Fibroblast of lung (primary cell): ENCODE results near the gene COL27A1. TPM values are rescaled to one million over a fixed set of nuclear protein-coding genes. Genes with fewer than 3 reads are reported as not detected.

Experiments
- DNase-seq, 2 donors: peaks; one replicate each; pipeline versions ENCODE4 v3.0.0 to v3.0.0-alpha.2; 2010; ENCODE audit warnings: low read depth in 2 of 2
- H2AFZ ChIP-seq: 2 replicates; pipeline ENCODE4 v1.5.1; 2012; ENCODE audit warnings: low read length, control low read depth, inconsistent platforms
- H3K27ac ChIP-seq: 2 replicates; pipeline ENCODE4 v1.5.1; 2011; ENCODE audit warnings: low read length, control low read depth; ENCODE audit not compliant: insufficient read depth
- H3K27me3 ChIP-seq: 2 replicates; pipeline ENCODE4 v1.5.1; 2011; ENCODE audit warnings: mild to moderate bottlenecking, low read length; ENCODE audit not compliant: control insufficient read depth, insufficient read depth
- H3K36me3 ChIP-seq: 2 replicates; pipeline ENCODE4 v1.5.1; 2011; ENCODE audit warnings: low read length; ENCODE audit not compliant: control insufficient read depth, insufficient read depth
- H3K4me1 ChIP-seq: 2 replicates; pipeline ENCODE4 v1.5.1; 2011; ENCODE audit warnings: low read length; ENCODE audit not compliant: control insufficient read depth, insufficient read depth; ENCODE audit errors: extremely low read depth
- H3K4me2 ChIP-seq: 2 replicates; pipeline ENCODE4 v1.5.1; 2011; ENCODE audit warnings: low read length, control low read depth; ENCODE audit not compliant: insufficient read depth; ENCODE audit errors: extremely low read depth
- H3K4me3 ChIP-seq, 4 experiments: fragments of 200-600 bp in 1 of 4; sonication (generic) in 1 of 4; replicated peaks in 1 of 4; 2 replicates each; pipeline ENCODE4 v1.5.1; 2011 to 2016; ENCODE audit warnings: low read length in 4 of 4, low read depth in 3 of 4, mild to moderate bottlenecking in 3 of 4, control low read depth in 2 of 4, inconsistent platforms in 1 of 4, mixed read lengths in 1 of 4; ENCODE audit not compliant: insufficient read depth in 1 of 4; ENCODE audit errors: control extremely low read depth in 1 of 4
- H3K79me2 ChIP-seq: 2 replicates; pipeline ENCODE4 v1.5.1; 2012; ENCODE audit warnings: mild to moderate bottlenecking, low read length, inconsistent platforms; ENCODE audit not compliant: control insufficient read depth, insufficient read depth
- H3K9ac ChIP-seq: 2 replicates; pipeline ENCODE4 v1.5.1; 2011; ENCODE audit warnings: mild to moderate bottlenecking, low read length, control low read depth; ENCODE audit not compliant: insufficient read depth
- H3K9me3 ChIP-seq: 2 replicates; pipeline ENCODE4 v1.5.1; 2012; ENCODE audit warnings: low read depth, low read length; ENCODE audit not compliant: control insufficient read depth, insufficient read depth
- H4K20me1 ChIP-seq: 2 replicates; pipeline ENCODE4 v1.5.1; 2011; ENCODE audit warnings: low read length; ENCODE audit not compliant: control insufficient read depth, insufficient read depth; ENCODE audit errors: extremely low read depth
- EZH2 ChIP-seq: IDR thresholded peaks from 2 replicates; pipeline ENCODE4 v1.5.1; 2012; ENCODE audit warnings: low read length, control low read depth, mild to moderate bottlenecking; ENCODE audit errors: missing control alignments
- polyA plus RNA-seq, 2 donors: library from polyadenylated mRNA; depleted of rRNA in 1 of 2; stranded (reverse) in 1 of 2; unstranded in 1 of 2; fragments of >200 nt; gene quantifications; 2 replicates each; pipeline ENCODE4 v1.2.1, GENCODE V29; 2011 to 2012; ENCODE audit warnings: missing spikeins in 1 of 2
- total RNA-seq: library from RNA; depleted of rRNA; stranded (reverse); fragments of >200 nt; gene quantifications from 2 replicates; pipeline ENCODE4 v1.2.1, GENCODE V29; 2014
- TF ChIP-seq, protein P1 (sequence below), 2 donors: IDR thresholded peaks in 1 of 2; conservative IDR thresholded peaks in 1 of 2; 1 replicate in 1 of 2; 2 replicates in 1 of 2; pipeline ENCODE4 v1.5.1; 2011 to 2012; ENCODE audit warnings: low read length in 2 of 2, control low read depth in 1 of 2, inconsistent platforms in 1 of 2, low read depth in 1 of 2, mild to moderate bottlenecking in 1 of 2

COL27A1 gene
- total and polyA plus RNA-seq, 2 donors (not counting 1 experiment from before 2014, with no cell fraction given), result 2.4 to 5.4 TPM

DNA sequence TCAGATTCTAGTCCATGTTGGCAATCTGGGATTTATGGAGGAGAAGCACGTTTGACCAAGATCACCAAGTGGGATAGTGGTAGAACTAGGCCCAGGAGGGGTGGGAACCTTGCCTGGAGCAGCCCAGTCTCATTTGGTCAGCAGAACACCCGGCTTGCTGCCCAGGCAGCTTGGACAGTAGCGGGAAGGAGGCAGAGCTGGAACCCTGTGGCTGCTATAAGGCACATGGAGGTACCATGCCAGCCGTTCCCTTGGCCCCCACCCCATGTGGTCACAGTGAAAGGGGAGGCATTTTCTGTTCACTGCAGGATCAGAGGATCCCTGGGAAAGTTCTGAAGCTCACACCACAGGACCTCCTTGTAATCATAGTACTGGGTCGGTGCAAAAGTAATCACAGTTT lies 92.2 kb downstream of the COL27A1 start:
- no peak overlapping the region for H3K27ac ChIP-seq
- H3K9me3 ChIP-seq, result no peaks in the 10 kb centered on the region
- DNase-seq, result no peak
- H2AFZ ChIP-seq, result no peak overlapping the region
- H3K79me2 ChIP-seq, result no peaks in the 10 kb centered on the region
- H3K27me3 ChIP-seq, result no peaks in the 10 kb centered on the region
- H3K36me3 ChIP-seq, result no peaks in the 10 kb centered on the region
- no peak overlapping the region for H3K9ac ChIP-seq
- peaks cover 10% of the 10 kb centered on the region for H3K4me1 ChIP-seq
- no peak overlapping the region for H3K4me2 ChIP-seq
- TF ChIP-seq, protein P1, sequence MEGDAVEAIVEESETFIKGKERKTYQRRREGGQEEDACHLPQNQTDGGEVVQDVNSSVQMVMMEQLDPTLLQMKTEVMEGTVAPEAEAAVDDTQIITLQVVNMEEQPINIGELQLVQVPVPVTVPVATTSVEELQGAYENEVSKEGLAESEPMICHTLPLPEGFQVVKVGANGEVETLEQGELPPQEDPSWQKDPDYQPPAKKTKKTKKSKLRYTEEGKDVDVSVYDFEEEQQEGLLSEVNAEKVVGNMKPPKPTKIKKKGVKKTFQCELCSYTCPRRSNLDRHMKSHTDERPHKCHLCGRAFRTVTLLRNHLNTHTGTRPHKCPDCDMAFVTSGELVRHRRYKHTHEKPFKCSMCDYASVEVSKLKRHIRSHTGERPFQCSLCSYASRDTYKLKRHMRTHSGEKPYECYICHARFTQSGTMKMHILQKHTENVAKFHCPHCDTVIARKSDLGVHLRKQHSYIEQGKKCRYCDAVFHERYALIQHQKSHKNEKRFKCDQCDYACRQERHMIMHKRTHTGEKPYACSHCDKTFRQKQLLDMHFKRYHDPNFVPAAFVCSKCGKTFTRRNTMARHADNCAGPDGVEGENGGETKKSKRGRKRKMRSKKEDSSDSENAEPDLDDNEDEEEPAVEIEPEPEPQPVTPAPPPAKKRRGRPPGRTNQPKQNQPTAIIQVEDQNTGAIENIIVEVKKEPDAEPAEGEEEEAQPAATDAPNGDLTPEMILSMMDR (conservative IDR thresholded peaks at IDR 0.05 in 1 of 2, IDR thresholded peaks at IDR 0.05 in 1 of 2; ENCODE audit: low read depth in 1 of 2, low read length in 2 of 2), result no peak
- TF ChIP-seq EZH2, result no peak
- no peak overlapping the region for H3K4me3 ChIP-seq
- no peaks in the 10 kb centered on the region for H4K20me1 ChIP-seq

DNA sequence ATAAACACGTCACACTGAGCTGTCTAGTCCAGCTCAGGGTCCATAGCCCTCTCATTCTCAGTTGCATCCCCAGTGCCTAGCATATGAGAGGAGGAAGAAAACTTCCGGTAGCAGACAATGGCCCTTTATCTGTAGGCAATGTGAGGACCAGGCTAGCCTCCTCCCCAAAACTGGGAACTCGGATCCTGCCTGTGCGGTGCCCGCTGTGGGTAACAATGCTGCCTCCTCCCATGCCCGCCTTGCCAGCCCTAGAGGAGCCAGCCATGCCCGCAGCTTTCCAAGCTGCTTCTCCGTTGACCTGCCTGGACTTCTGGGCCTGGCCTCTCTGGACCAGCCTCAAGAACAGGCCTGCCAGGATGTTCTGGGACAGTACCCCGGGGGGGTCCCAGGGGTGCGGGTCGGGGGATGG lies 93.0 kb downstream of the COL27A1 start:
- no peaks in the 10 kb centered on the region for H3K9me3 ChIP-seq
- no peaks in the 10 kb centered on the region for H4K20me1 ChIP-seq
- H3K36me3 ChIP-seq, result no peaks in the 10 kb centered on the region
- DNase-seq, result no peak
- H3K27me3 ChIP-seq, result no peaks in the 10 kb centered on the region
- TF ChIP-seq, protein P1 (conservative IDR thresholded peaks at IDR 0.05 in 1 of 2, IDR thresholded peaks at IDR 0.05 in 1 of 2; ENCODE audit: low read depth in 1 of 2, low read length in 2 of 2), result no peak
- TF ChIP-seq EZH2, result no peak
- no peak overlapping the region for H3K27ac ChIP-seq
- H3K9ac ChIP-seq, result no peak overlapping the region
- no peaks in the 10 kb centered on the region for H3K79me2 ChIP-seq
- H3K4me1 ChIP-seq, result peaks cover 10% of the 10 kb centered on the region
- no peak overlapping the region for H3K4me2 ChIP-seq
- H3K4me3 ChIP-seq, result no peak overlapping the region
- H2AFZ ChIP-seq, result no peak overlapping the region

DNA sequence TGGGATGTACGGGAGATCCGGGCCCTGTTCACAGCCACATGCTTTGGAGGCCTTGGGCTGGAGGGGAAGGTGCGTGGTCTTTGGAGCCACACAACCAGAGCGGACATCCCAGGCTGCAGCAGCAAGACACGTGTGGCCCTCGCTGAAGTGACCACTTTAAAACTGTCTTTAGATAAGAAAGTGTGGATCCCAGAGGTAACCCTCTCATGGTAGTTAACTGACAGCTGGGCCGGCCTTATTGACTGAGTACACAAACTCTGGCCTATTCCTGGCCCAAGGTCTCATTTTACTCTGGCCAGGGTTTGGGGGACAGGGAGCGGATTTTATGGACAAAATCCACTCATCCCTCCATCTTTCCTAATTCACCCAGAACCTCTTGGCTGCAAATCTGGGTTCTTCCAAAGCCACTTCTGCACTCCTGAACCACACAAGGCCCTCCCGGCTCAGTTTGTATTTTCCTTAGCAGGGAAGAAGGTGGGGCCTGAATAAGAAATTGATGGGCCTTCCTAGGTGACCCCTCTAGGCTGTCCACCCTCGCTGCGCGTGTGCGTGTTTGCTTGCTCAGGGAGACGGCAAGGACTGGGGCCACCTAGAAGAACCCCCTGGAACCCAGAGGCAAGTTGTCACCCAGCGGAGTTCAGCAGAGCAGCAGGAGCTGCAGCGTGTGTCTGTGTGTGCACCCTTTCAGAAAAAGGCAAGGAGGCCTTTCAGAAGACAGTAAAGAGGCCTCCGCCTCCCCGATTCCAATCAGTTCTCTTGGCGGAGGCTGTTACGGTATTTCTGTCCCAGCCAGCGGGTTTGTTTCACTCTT lies 94.3 kb downstream of the COL27A1 start:
- no peaks in the 10 kb centered on the region for H3K36me3 ChIP-seq
- no peak overlapping the region for H3K27ac ChIP-seq
- no peak for DNase-seq
- no peaks in the 10 kb centered on the region for H3K79me2 ChIP-seq
- H3K4me1 ChIP-seq, result peaks cover 10% of the 10 kb centered on the region
- H3K4me3 ChIP-seq, result no peak overlapping the region
- H3K9ac ChIP-seq, result no peak overlapping the region
- no peaks in the 10 kb centered on the region for H3K9me3 ChIP-seq
- H2AFZ ChIP-seq, result peak overlapping the region; percentile 16
- no peaks in the 10 kb centered on the region for H4K20me1 ChIP-seq
- TF ChIP-seq EZH2, result no peak
- peak overlapping the region; percentile 75 for H3K4me2 ChIP-seq
- no peaks in the 10 kb centered on the region for H3K27me3 ChIP-seq
